GM21723 (cell line): ENCODE measurements around the gene PDPR.
"Not testable (repeated sequence)": the region's sequence is repeated elsewhere in the genome, so short reads cannot be mapped to it uniquely, and the experiment has no call there.

Source experiments
- ATAC-seq: cut with Tn5 transposase; IDR thresholded peaks from one replicate; pipeline ENCODE4 v1.9.1; 2021; ENCODE audit warnings: mild to moderate bottlenecking, moderate library complexity; ENCODE audit not compliant: unreplicated experiment

PDPR gene

GRCh38 chr16:70127706-70128105 is 13.6 kb downstream of the PDPR start:
- not testable (repeated sequence) for ATAC-seq

- not testable (repeated sequence) for ATAC-seq
Observed at GRCh38 chr16:70128844-70129243, 14.7 kb downstream of the PDPR start.

- not testable (repeated sequence) for ATAC-seq
Observed at GRCh38 chr16:70135796-70136195, 21.7 kb downstream of the PDPR start.

- ATAC-seq, result not testable (repeated sequence)
Observed at GRCh38 chr16:70136595-70136994, 22.5 kb downstream of the PDPR start.

- ATAC-seq, result not testable (repeated sequence)
Observed at GRCh38 chr16:70142739-70143138, 28.6 kb downstream of the PDPR start.

- not testable (repeated sequence) for ATAC-seq
Observed at GRCh38 chr16:70143231-70143895, 29.2 kb downstream of the PDPR start.

- ATAC-seq, result not testable (repeated sequence)
Observed at GRCh38 chr16:70147853-70148252, 33.7 kb downstream of the PDPR start.

GRCh38 chr16:70148453-70148852 is 34.3 kb downstream of the PDPR start:
- ATAC-seq, result not testable (repeated sequence)

- not testable (repeated sequence) for ATAC-seq
Observed at GRCh38 chr16:70149296-70149695, 35.2 kb downstream of the PDPR start.

- no peak for ATAC-seq
Observed at GRCh38 chr16:70151391-70151790, 37.3 kb downstream of the PDPR start.

- ATAC-seq, result no peak
Observed at GRCh38 chr16:70151941-70152509, 37.9 kb downstream of the PDPR start.

- no peak for ATAC-seq
Observed at GRCh38 chr16:70152578-70153302, 38.6 kb downstream of the PDPR start.

- ATAC-seq, result not testable (repeated sequence)
Observed at GRCh38 chr16:70154736-70155135, 40.6 kb downstream of the PDPR start.

GRCh38 chr16:70156207-70156978 is 42.3 kb downstream of the PDPR start:
- ATAC-seq, result no peak

- ATAC-seq, result no peak
Observed at GRCh38 chr16:70157105-70157476, 43.0 kb downstream of the PDPR start.

- no peak for ATAC-seq
Observed at GRCh38 chr16:70157477-70158260, 43.5 kb downstream of the PDPR start.

- no peak for ATAC-seq
Observed at GRCh38 chr16:70158261-70158939, 44.3 kb downstream of the PDPR start.

- ATAC-seq, result no peak
Observed at GRCh38 chr16:70159355-70160348, 45.5 kb downstream of the PDPR start.

GRCh38 chr16:70160388-70160787 is 46.3 kb downstream of the PDPR start:
- ATAC-seq, result no peak
